Fibroblast of pulmonary artery (primary cell): ENCODE measurements around the gene AP1G1.

Experiments used
- DNase-seq: peaks from one replicate; pipeline ENCODE4 v3.0.0-alpha.2; 2010; ENCODE audit warnings: low read depth
- H3K4me3 ChIP-seq: replicated peaks from 2 replicates; pipeline ENCODE4 v1.5.1; 2011; ENCODE audit warnings: low read depth, mild to moderate bottlenecking, control low read depth, low read length, moderate library complexity
- CTCF ChIP-seq: IDR thresholded peaks from 2 replicates; pipeline ENCODE4 v1.5.1; 2011; ENCODE audit warnings: mild to moderate bottlenecking, control low read depth, low read length, inconsistent platforms; ENCODE audit errors: missing control alignments

AP1G1 gene

GRCh38 chr16:71758293-71758760, 50.3 kb downstream of the AP1G1 start:
- no peak for DNase-seq
- no peak for TF ChIP-seq CTCF
- no peak overlapping the region for H3K4me3 ChIP-seq

- no peak for TF ChIP-seq CTCF
- H3K4me3 ChIP-seq, result no peak overlapping the region
- no peak for DNase-seq
Observed at GRCh38 chr16:71754652-71755051, 54.0 kb downstream of the AP1G1 start.

- no peak for TF ChIP-seq CTCF
- H3K4me3 ChIP-seq, result no peak overlapping the region
- DNase-seq, result no peak
Observed at GRCh38 chr16:71754108-71754507, 54.5 kb downstream of the AP1G1 start.

GRCh38 chr16:71748226-71748625, 60.4 kb downstream of the AP1G1 start:
- no peak for TF ChIP-seq CTCF
- no peak for DNase-seq
- no peak overlapping the region for H3K4me3 ChIP-seq

GRCh38 chr16:71746442-71747046, 62.1 kb downstream of the AP1G1 start:
- TF ChIP-seq CTCF, result peak; percentile 77
- no peak overlapping the region for H3K4me3 ChIP-seq
- DNase-seq, result peak; percentile 64

- no peak overlapping the region for H3K4me3 ChIP-seq
- DNase-seq, result no peak
- TF ChIP-seq CTCF, result no peak
Observed at GRCh38 chr16:71738855-71739254, 69.8 kb downstream of the AP1G1 start.

GRCh38 chr16:71737501-71737900, 71.1 kb downstream of the AP1G1 start:
- no peak overlapping the region for H3K4me3 ChIP-seq
- no peak for DNase-seq
- TF ChIP-seq CTCF, result no peak
